WTC11 (cell line): Measurements from ENCODE around the gene IKBKG.
"Not testable (repeated sequence)": the region's sequence is repeated elsewhere in the genome, so short reads cannot be mapped to it uniquely, and the experiment has no call there.

Experiments used
- CREB1 ChIP-seq: sonication (generic); formaldehyde crosslinking; IDR thresholded peaks from 2 replicates; pipeline ENCODE4 v1.8.0; 2023; ENCODE audit warnings: mild to moderate bottlenecking, missing genetic modification reagents
- RELA ChIP-seq: sonication (generic); formaldehyde crosslinking; IDR thresholded peaks from 2 replicates; pipeline ENCODE4 v1.8.1; 2022; ENCODE audit warnings: missing genetic modification reagents, mild to moderate bottlenecking, borderline replicate concordance
- ZBTB21 ChIP-seq: sonication (generic); formaldehyde crosslinking; IDR thresholded peaks from 2 replicates; pipeline ENCODE4 v1.8.1; 2023; ENCODE audit warnings: mild to moderate bottlenecking, missing genetic modification reagents, borderline replicate concordance
- ZNF121 ChIP-seq: sonication (generic); formaldehyde crosslinking; IDR thresholded peaks from 2 replicates; pipeline ENCODE4 v1.8.0; 2023; ENCODE audit warnings: missing genetic modification reagents
- TF ChIP-seq, protein P1 (sequence below): fragments of 200-600 bp; IDR thresholded peaks from 2 replicates; pipeline ENCODE4 v1.8.0; 2022; ENCODE audit warnings: antibody characterized with exemption
- TF ChIP-seq, protein P2 (sequence below): sonication (generic); formaldehyde crosslinking; IDR thresholded peaks from 2 replicates; pipeline ENCODE4 v1.8.1; 2023; ENCODE audit warnings: mild to moderate bottlenecking, missing genetic modification reagents, borderline replicate concordance
- TF ChIP-seq, protein P3 (sequence below): sonication (generic); formaldehyde crosslinking; IDR thresholded peaks from 2 replicates; pipeline ENCODE4 v1.8.0; 2023; ENCODE audit warnings: mild to moderate bottlenecking, missing genetic modification reagents

DNA sequence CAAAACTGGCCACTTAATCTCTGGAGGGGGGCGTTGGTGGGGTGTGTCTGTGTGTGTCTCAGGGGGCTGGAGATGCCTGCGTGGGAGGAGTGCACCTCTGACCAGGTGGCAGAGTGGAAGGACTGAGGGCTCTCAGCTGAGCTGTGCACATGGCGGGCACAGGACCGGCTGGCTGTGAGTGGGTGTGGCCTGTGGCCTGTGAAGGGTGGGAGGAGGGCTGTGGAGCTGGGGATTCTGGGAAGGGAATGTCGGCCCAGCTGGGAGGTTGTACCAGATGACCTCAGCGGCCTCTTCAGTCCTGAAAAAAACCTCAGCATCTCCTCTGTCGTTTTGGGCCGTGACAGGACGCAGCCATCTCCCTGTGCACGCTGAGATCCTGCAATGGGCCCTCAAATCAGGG, 14.9 kb downstream of the IKBKG start:
- not testable (repeated sequence) for TF ChIP-seq ZNF121 (CRISPR knock-in tag); ZBTB21; CREB1 (CRISPR knock-in tag); RELA
- TF ChIP-seq, protein P1, sequence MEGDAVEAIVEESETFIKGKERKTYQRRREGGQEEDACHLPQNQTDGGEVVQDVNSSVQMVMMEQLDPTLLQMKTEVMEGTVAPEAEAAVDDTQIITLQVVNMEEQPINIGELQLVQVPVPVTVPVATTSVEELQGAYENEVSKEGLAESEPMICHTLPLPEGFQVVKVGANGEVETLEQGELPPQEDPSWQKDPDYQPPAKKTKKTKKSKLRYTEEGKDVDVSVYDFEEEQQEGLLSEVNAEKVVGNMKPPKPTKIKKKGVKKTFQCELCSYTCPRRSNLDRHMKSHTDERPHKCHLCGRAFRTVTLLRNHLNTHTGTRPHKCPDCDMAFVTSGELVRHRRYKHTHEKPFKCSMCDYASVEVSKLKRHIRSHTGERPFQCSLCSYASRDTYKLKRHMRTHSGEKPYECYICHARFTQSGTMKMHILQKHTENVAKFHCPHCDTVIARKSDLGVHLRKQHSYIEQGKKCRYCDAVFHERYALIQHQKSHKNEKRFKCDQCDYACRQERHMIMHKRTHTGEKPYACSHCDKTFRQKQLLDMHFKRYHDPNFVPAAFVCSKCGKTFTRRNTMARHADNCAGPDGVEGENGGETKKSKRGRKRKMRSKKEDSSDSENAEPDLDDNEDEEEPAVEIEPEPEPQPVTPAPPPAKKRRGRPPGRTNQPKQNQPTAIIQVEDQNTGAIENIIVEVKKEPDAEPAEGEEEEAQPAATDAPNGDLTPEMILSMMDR = not testable (repeated sequence)
- TF ChIP-seq, protein P2, sequence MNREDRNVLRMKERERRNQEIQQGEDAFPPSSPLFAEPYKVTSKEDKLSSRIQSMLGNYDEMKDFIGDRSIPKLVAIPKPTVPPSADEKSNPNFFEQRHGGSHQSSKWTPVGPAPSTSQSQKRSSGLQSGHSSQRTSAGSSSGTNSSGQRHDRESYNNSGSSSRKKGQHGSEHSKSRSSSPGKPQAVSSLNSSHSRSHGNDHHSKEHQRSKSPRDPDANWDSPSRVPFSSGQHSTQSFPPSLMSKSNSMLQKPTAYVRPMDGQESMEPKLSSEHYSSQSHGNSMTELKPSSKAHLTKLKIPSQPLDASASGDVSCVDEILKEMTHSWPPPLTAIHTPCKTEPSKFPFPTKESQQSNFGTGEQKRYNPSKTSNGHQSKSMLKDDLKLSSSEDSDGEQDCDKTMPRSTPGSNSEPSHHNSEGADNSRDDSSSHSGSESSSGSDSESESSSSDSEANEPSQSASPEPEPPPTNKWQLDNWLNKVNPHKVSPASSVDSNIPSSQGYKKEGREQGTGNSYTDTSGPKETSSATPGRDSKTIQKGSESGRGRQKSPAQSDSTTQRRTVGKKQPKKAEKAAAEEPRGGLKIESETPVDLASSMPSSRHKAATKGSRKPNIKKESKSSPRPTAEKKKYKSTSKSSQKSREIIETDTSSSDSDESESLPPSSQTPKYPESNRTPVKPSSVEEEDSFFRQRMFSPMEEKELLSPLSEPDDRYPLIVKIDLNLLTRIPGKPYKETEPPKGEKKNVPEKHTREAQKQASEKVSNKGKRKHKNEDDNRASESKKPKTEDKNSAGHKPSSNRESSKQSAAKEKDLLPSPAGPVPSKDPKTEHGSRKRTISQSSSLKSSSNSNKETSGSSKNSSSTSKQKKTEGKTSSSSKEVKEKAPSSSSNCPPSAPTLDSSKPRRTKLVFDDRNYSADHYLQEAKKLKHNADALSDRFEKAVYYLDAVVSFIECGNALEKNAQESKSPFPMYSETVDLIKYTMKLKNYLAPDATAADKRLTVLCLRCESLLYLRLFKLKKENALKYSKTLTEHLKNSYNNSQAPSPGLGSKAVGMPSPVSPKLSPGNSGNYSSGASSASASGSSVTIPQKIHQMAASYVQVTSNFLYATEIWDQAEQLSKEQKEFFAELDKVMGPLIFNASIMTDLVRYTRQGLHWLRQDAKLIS (CRISPR knock-in tag) = not testable (repeated sequence)
- TF ChIP-seq, protein P3, sequence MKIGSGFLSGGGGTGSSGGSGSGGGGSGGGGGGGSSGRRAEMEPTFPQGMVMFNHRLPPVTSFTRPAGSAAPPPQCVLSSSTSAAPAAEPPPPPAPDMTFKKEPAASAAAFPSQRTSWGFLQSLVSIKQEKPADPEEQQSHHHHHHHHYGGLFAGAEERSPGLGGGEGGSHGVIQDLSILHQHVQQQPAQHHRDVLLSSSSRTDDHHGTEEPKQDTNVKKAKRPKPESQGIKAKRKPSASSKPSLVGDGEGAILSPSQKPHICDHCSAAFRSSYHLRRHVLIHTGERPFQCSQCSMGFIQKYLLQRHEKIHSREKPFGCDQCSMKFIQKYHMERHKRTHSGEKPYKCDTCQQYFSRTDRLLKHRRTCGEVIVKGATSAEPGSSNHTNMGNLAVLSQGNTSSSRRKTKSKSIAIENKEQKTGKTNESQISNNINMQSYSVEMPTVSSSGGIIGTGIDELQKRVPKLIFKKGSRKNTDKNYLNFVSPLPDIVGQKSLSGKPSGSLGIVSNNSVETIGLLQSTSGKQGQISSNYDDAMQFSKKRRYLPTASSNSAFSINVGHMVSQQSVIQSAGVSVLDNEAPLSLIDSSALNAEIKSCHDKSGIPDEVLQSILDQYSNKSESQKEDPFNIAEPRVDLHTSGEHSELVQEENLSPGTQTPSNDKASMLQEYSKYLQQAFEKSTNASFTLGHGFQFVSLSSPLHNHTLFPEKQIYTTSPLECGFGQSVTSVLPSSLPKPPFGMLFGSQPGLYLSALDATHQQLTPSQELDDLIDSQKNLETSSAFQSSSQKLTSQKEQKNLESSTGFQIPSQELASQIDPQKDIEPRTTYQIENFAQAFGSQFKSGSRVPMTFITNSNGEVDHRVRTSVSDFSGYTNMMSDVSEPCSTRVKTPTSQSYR (CRISPR knock-in tag) = not testable (repeated sequence)
